Lower leg skin (tissue), 3 donors: ENCODE data around the gene VWA8.

Source experiments
- POLR2A ChIP-seq, 2 donors: fragments of 450-650 bp; IDR thresholded peaks; one replicate each; pipeline ENCODE4 v1.6.1; 2016 to 2017; ENCODE audit warnings: antibody characterized with exemption in 2 of 2, mild to moderate bottlenecking in 1 of 2, moderate library complexity in 1 of 2
- TF ChIP-seq, protein P1 (sequence below), 3 donors: fragments of 450-650 bp; IDR thresholded peaks; one replicate each; pipeline ENCODE4 v1.5.1; 2016; ENCODE audit warnings: antibody characterized with exemption in 3 of 3, mild to moderate bottlenecking in 3 of 3, moderate library complexity in 2 of 3

DNA sequence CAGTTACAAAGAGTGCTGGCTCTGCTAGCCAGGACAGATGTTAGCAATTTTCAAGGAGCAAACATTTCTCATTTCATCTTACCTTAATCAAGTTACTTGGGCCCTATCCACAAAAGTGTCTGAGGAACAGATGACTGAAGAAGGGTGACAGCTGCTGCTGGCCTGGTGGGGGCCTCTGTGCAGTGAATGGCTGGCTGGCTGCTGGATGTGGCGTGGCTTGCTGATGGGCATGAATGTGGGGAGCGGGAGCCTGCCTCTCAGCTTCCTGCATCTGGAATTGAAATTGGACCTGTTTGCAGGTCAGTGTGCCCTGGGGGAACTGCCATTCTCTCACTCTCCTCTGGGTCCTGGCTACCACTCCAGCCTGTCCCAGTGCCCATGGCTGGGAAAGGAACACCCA, 408.9 kb downstream of the VWA8 start:
- TF ChIP-seq, protein P1, sequence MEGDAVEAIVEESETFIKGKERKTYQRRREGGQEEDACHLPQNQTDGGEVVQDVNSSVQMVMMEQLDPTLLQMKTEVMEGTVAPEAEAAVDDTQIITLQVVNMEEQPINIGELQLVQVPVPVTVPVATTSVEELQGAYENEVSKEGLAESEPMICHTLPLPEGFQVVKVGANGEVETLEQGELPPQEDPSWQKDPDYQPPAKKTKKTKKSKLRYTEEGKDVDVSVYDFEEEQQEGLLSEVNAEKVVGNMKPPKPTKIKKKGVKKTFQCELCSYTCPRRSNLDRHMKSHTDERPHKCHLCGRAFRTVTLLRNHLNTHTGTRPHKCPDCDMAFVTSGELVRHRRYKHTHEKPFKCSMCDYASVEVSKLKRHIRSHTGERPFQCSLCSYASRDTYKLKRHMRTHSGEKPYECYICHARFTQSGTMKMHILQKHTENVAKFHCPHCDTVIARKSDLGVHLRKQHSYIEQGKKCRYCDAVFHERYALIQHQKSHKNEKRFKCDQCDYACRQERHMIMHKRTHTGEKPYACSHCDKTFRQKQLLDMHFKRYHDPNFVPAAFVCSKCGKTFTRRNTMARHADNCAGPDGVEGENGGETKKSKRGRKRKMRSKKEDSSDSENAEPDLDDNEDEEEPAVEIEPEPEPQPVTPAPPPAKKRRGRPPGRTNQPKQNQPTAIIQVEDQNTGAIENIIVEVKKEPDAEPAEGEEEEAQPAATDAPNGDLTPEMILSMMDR (IDR thresholded peaks at IDR 0.05), result no peak
- no peak for TF ChIP-seq POLR2A (IDR thresholded peaks at IDR 0.05)
